CD4-positive, alpha-beta memory T cell (primary cell): ENCODE measurements around the gene CTBP2. TPM values are rescaled to one million over a fixed set of nuclear protein-coding genes. Genes with fewer than 3 reads are reported as not detected.

Source experiments
- CTCF ChIA-PET: fragments of 350-600 bp; sonication (Branson Sonifier 250); formaldehyde crosslinking; loops from one replicate; lab custom pipeline; 2021; ENCODE audit warnings: inconsistent platforms; ENCODE audit not compliant: partially characterized antibody; lab: Charles Lee
- POLR2A ChIA-PET: fragments of 350-600 bp; sonication (Branson Sonifier 250); formaldehyde crosslinking; loops from one replicate; lab custom pipeline; 2021; ENCODE audit not compliant: partially characterized antibody; lab: Charles Lee
- DNase-seq, 5 donors: peaks; one replicate each; pipeline versions ENCODE4 v3.0.0 to v3.0.0-alpha.2; 2020 to 2022; ENCODE audit warnings: mixed read lengths in 1 of 5
- H3K27ac ChIP-seq: one replicate; pipeline ENCODE4 v1.7.0; 2013; ENCODE audit warnings: low read depth, low read length
- H3K27me3 ChIP-seq: 2 replicates; pipeline ENCODE4 v1.7.0; 2013; ENCODE audit warnings: mild to moderate bottlenecking, low read length, moderate library complexity; ENCODE audit not compliant: insufficient read depth
- H3K36me3 ChIP-seq: 2 replicates; pipeline ENCODE4 v1.7.0; 2013; ENCODE audit warnings: mild to moderate bottlenecking, low read length, moderate library complexity; ENCODE audit not compliant: insufficient read depth
- H3K4me1 ChIP-seq: 2 replicates; pipeline ENCODE4 v1.7.0; 2013; ENCODE audit warnings: mild to moderate bottlenecking, low read length, moderate library complexity; ENCODE audit not compliant: insufficient read depth
- H3K4me3 ChIP-seq, 2 donors: one replicate each; pipeline ENCODE4 v1.7.0; 2013; ENCODE audit warnings: low read length in 2 of 2, mild to moderate bottlenecking in 1 of 2
- H3K9me3 ChIP-seq, 2 donors: one replicate each; pipeline ENCODE4 v1.7.0; 2013; ENCODE audit warnings: low read length in 2 of 2, control low read depth in 1 of 2; ENCODE audit not compliant: control insufficient read depth in 1 of 2
- H3K27ac Mint-ChIP-seq, 7 donors: one replicate each; pipeline ENCODE4 v1.8.0; 2020 to 2021; ENCODE audit warnings: mixed read lengths in 7 of 7, mild to moderate bottlenecking in 6 of 7, inconsistent platforms in 3 of 7, moderate library complexity in 3 of 7
- H3K27me3 Mint-ChIP-seq, 2 donors: one replicate each; pipeline ENCODE4 v1.8.0; 2020 to 2021; ENCODE audit warnings: mixed read lengths in 2 of 2
- H3K36me3 Mint-ChIP-seq, 2 donors: one replicate each; pipeline ENCODE4 v1.8.0; 2020 to 2021; ENCODE audit warnings: mixed read lengths in 2 of 2, inconsistent platforms in 1 of 2, mild to moderate bottlenecking in 1 of 2
- H3K4me1 Mint-ChIP-seq, 4 donors: one replicate each; pipeline ENCODE4 v1.8.0; 2020 to 2021; ENCODE audit warnings: mixed read lengths in 4 of 4, mild to moderate bottlenecking in 1 of 4
- H3K4me3 Mint-ChIP-seq, 8 donors: one replicate each; pipeline ENCODE4 v1.8.0; 2020 to 2021; ENCODE audit warnings: mixed read lengths in 8 of 8, mild to moderate bottlenecking in 7 of 8, moderate library complexity in 6 of 8, inconsistent platforms in 3 of 8
- H3K9me3 Mint-ChIP-seq, 8 donors: one replicate each; pipeline ENCODE4 v1.8.0; 2020 to 2021; ENCODE audit warnings: mixed read lengths in 8 of 8, mild to moderate bottlenecking in 5 of 8, inconsistent platforms in 3 of 8, moderate library complexity in 1 of 8
- intact Hi-C: fragments of 100-400 bp; cut with micrococcal nuclease; formaldehyde crosslinking; loops from one replicate; pipeline ENCODE4 v1.15.1; 2023
- polyA plus RNA-seq, 2 donors: library from polyadenylated mRNA; unstranded; fragments of 300-500 nt; fragmentation: Illumina TruSeq; gene quantifications; one replicate each; pipeline ENCODE4 v1.2.3, GENCODE V29; 2021
- total RNA-seq, 2 experiments: library from RNA; stranded (reverse); gene quantifications; one replicate each; pipeline ENCODE4 v1.2.3, GENCODE V29; 2021

Gene CTBP2
- total and polyA plus RNA-seq, 4 experiments from 2014 or later, result 0.16 to 0.97 (median 0.61) TPM; not detected in 1

GRCh38 chr10:125203186-125203800 lies 42.9 kb upstream of the CTBP2 start:
- H3K9me3 ChIP-seq, result no peaks in the 10 kb centered on the region
- H3K36me3 ChIP-seq, result no peaks in the 10 kb centered on the region
- DNase-seq, result no peak
- H3K4me3 Mint-ChIP-seq, result no peak overlapping the region
- intact Hi-C loops, result no loop called here
- no peaks in the 10 kb centered on the region for H3K4me1 ChIP-seq
- no peaks in the 10 kb centered on the region for H3K4me1 Mint-ChIP-seq
- H3K27ac ChIP-seq, result no peak overlapping the region
- peaks cover 0 to 3% (median 0%) of the 10 kb centered on the region in 8 donors for H3K9me3 Mint-ChIP-seq
- H3K27me3 Mint-ChIP-seq, result no peaks in the 10 kb centered on the region
- ChIA-PET POLR2A (no interaction called here), CTCF (no interaction called here)
- no peaks in the 10 kb centered on the region for H3K27me3 ChIP-seq
- H3K27ac Mint-ChIP-seq, result no peak overlapping the region
- no peaks in the 10 kb centered on the region for H3K36me3 Mint-ChIP-seq
- no peak overlapping the region for H3K4me3 ChIP-seq

- Histone ChIP-seq H3K4me3 (no peak overlapping the region), H3K36me3 (no peaks in the 10 kb centered on the region), H3K9me3 (no peaks in the 10 kb centered on the region), H3K4me1 (no peaks in the 10 kb centered on the region), H3K27ac (no peak overlapping the region), H3K27me3 (no peaks in the 10 kb centered on the region)
- intact Hi-C loops, result no loop called here
- no peak for DNase-seq
- Mint-ChIP-seq H3K27ac (no peak overlapping the region), H3K36me3 (no peaks in the 10 kb centered on the region), H3K4me1 (no peaks in the 10 kb centered on the region), H3K9me3 (no peaks in the 10 kb centered on the region), H3K27me3 (no peaks in the 10 kb centered on the region), H3K4me3 (no peak overlapping the region)
- ChIA-PET CTCF (no interaction called here), POLR2A (no interaction called here)
These were observed 41.6 kb upstream of the CTBP2 start for GRCh38 chr10:125201791-125202622.

GRCh38 chr10:125201108-125201524 lies 40.8 kb upstream of the CTBP2 start:
- DNase-seq, result no peak
- CTCF ChIA-PET, result no interaction called here
- intact Hi-C loops, result no loop called here
- Histone ChIP-seq H3K27me3 (no peaks in the 10 kb centered on the region), H3K4me1 (no peaks in the 10 kb centered on the region), H3K36me3 (no peaks in the 10 kb centered on the region), H3K27ac (no peak overlapping the region), H3K9me3 (no peaks in the 10 kb centered on the region), H3K4me3 (no peak overlapping the region)
- H3K27me3 Mint-ChIP-seq, result no peaks in the 10 kb centered on the region
- H3K9me3 Mint-ChIP-seq, result no peaks in the 10 kb centered on the region
- H3K4me3 Mint-ChIP-seq, result no peak overlapping the region
- no peaks in the 10 kb centered on the region for H3K36me3 Mint-ChIP-seq
- H3K4me1 Mint-ChIP-seq, result no peaks in the 10 kb centered on the region
- POLR2A ChIA-PET, result no interaction called here
- H3K27ac Mint-ChIP-seq, result no peak overlapping the region

- POLR2A ChIA-PET, result no interaction called here
- Histone ChIP-seq H3K9me3 (no peaks in the 10 kb centered on the region), H3K27ac (no peak overlapping the region), H3K27me3 (no peaks in the 10 kb centered on the region), H3K4me1 (no peaks in the 10 kb centered on the region), H3K4me3 (no peak overlapping the region), H3K36me3 (no peaks in the 10 kb centered on the region)
- no peak overlapping the region for H3K4me3 Mint-ChIP-seq
- no peak overlapping the region for H3K27ac Mint-ChIP-seq
- H3K27me3 Mint-ChIP-seq, result no peaks in the 10 kb centered on the region
- intact Hi-C loops, result no loop called here
- no peaks in the 10 kb centered on the region for H3K36me3 Mint-ChIP-seq
- no peak for DNase-seq
- no peaks in the 10 kb centered on the region for H3K9me3 Mint-ChIP-seq
- CTCF ChIA-PET, result no interaction called here
- no peaks in the 10 kb centered on the region for H3K4me1 Mint-ChIP-seq
These were observed 40.0 kb upstream of the CTBP2 start for GRCh38 chr10:125200396-125200795.

GRCh38 chr10:125199270-125199669 lies 38.9 kb upstream of the CTBP2 start:
- Histone ChIP-seq H3K4me1 (no peaks in the 10 kb centered on the region), H3K36me3 (no peaks in the 10 kb centered on the region), H3K27me3 (no peaks in the 10 kb centered on the region), H3K27ac (no peak overlapping the region), H3K4me3 (no peak overlapping the region), H3K9me3 (no peaks in the 10 kb centered on the region)
- Mint-ChIP-seq H3K4me1 (no peaks in the 10 kb centered on the region), H3K4me3 (no peak overlapping the region), H3K36me3 (no peaks in the 10 kb centered on the region), H3K27me3 (no peaks in the 10 kb centered on the region), H3K27ac (no peak overlapping the region), H3K9me3 (no peaks in the 10 kb centered on the region)
- no peak for DNase-seq
- intact Hi-C loops, result no loop called here
- ChIA-PET POLR2A (no interaction called here), CTCF (interaction anchor here (1.1 kb wide), 1 partner anchor 10 kb away, joined by 3 read pairs; no protein-coding TSS in a partner anchor)

- Histone ChIP-seq H3K27ac (no peak overlapping the region), H3K27me3 (no peaks in the 10 kb centered on the region), H3K4me3 (no peak overlapping the region), H3K36me3 (no peaks in the 10 kb centered on the region), H3K4me1 (no peaks in the 10 kb centered on the region), H3K9me3 (no peaks in the 10 kb centered on the region)
- ChIA-PET CTCF (no interaction called here), POLR2A (no interaction called here)
- DNase-seq, result no peak
- Mint-ChIP-seq H3K4me3 (no peak overlapping the region), H3K27ac (no peak overlapping the region), H3K9me3 (peaks cover 0 to 1% (median 0%) of the 10 kb centered on the region in 8 donors), H3K4me1 (no peaks in the 10 kb centered on the region), H3K27me3 (peaks cover 1 to 2% of the 10 kb centered on the region in 2 donors), H3K36me3 (no peaks in the 10 kb centered on the region)
- intact Hi-C loops, result no loop called here
These were observed 34.5 kb upstream of the CTBP2 start for GRCh38 chr10:125194814-125195213.

GRCh38 chr10:125193306-125193877 lies 33.0 kb upstream of the CTBP2 start:
- DNase-seq, result no peak
- Mint-ChIP-seq H3K4me3 (no peak overlapping the region), H3K36me3 (no peaks in the 10 kb centered on the region), H3K9me3 (peaks cover 0 to 4% (median 0%) of the 10 kb centered on the region in 8 donors), H3K27ac (no peak overlapping the region), H3K27me3 (peaks cover 1 to 3% of the 10 kb centered on the region in 2 donors), H3K4me1 (no peaks in the 10 kb centered on the region)
- POLR2A ChIA-PET, result no interaction called here
- no peaks in the 10 kb centered on the region for H3K27me3 ChIP-seq
- no peaks in the 10 kb centered on the region for H3K9me3 ChIP-seq
- no peak overlapping the region for H3K4me3 ChIP-seq
- intact Hi-C loops, result no loop called here
- no peaks in the 10 kb centered on the region for H3K36me3 ChIP-seq
- CTCF ChIA-PET, result interaction anchor here (1.1 kb wide), 1 partner anchor 15 kb away, joined by 3 read pairs; no protein-coding TSS in a partner anchor
- H3K27ac ChIP-seq, result no peak overlapping the region
- H3K4me1 ChIP-seq, result no peaks in the 10 kb centered on the region
